A673 (cell line): Measurements from ENCODE around the gene RNF222. TPM values are rescaled to one million over a fixed set of nuclear protein-coding genes. Genes with fewer than 3 reads are reported as not detected.
A peak's percentile ranks its signal among the peaks of the same experiment; 100 is the strongest.

Experiments
- BruUV-seq: library from RNA; stranded (reverse); fragments of 400-500 nt; replicated peaks from 2 replicates; lab custom pipeline; 2021; lab: Mats Ljungman, UMichigan
- CTCF ChIA-PET: fragments of 300-600 bp; sonication (Branson Sonifier 250); formaldehyde crosslinking; loops from one replicate; lab custom pipeline; 2022; ENCODE audit warnings: antibody characterized with exemption; lab: Charles Lee
- POLR2A ChIA-PET: fragments of 300-600 bp; sonication (Branson Sonifier 250); formaldehyde crosslinking; loops from one replicate; lab custom pipeline; 2022; ENCODE audit warnings: antibody characterized with exemption; ENCODE audit not compliant: low non-redundant PET; lab: Charles Lee
- DNase-seq: peaks from one replicate; pipeline ENCODE4 v3.0.0-alpha.2; 2015; ENCODE audit warnings: low spot score
- H3K27ac ChIP-seq: fragments of 200-600 bp; sonication (generic); 2 replicates; pipeline ENCODE4 v1.5.1; 2016; ENCODE audit warnings: mixed run types, low read depth, mild to moderate bottlenecking, mixed read lengths, antibody characterized with exemption, low read length; ENCODE audit not compliant: poor library complexity, severe bottlenecking
- H3K27me3 ChIP-seq: fragments of 200-600 bp; sonication (generic); replicated peaks from 2 replicates; pipeline ENCODE4 v1.6.1; 2017; ENCODE audit warnings: mixed run types, low read depth, mild to moderate bottlenecking, mixed read lengths, antibody characterized with exemption, low read length; ENCODE audit not compliant: insufficient read depth, poor library complexity
- H3K36me3 ChIP-seq: fragments of 200-600 bp; sonication (generic); 2 replicates; pipeline ENCODE4 v1.6.1; 2016; ENCODE audit warnings: mixed run types, mild to moderate bottlenecking, mixed read lengths, antibody characterized with exemption, low read length; ENCODE audit not compliant: insufficient read depth, poor library complexity, severe bottlenecking
- H3K4me1 ChIP-seq: fragments of 200-600 bp; sonication (generic); 2 replicates; pipeline ENCODE4 v1.6.1; 2017; ENCODE audit warnings: mixed run types, mild to moderate bottlenecking, mixed read lengths, antibody characterized with exemption, low read length; ENCODE audit not compliant: insufficient read depth, poor library complexity, severe bottlenecking
- H3K4me3 ChIP-seq: fragments of 200-600 bp; sonication (generic); 2 replicates; pipeline ENCODE4 v1.5.1; 2016; ENCODE audit warnings: low read depth, mixed run types, mild to moderate bottlenecking, mixed read lengths, low read length; ENCODE audit not compliant: poor library complexity, severe bottlenecking
- H3K9me3 ChIP-seq: fragments of 200-600 bp; sonication (generic); 2 replicates; pipeline ENCODE4 v1.6.1; 2016; ENCODE audit warnings: mixed run types, low read depth, mild to moderate bottlenecking, mixed read lengths, antibody characterized with exemption, low read length; ENCODE audit not compliant: poor library complexity, severe bottlenecking
- EZH2 ChIP-seq: fragments of 200-600 bp; sonication (generic); IDR thresholded peaks from 2 replicates; pipeline ENCODE4 v1.6.1; 2017; ENCODE audit warnings: borderline replicate concordance, low read depth, mild to moderate bottlenecking, mixed read lengths, antibody characterized with exemption, low read length; ENCODE audit not compliant: poor library complexity, severe bottlenecking
- intact Hi-C: fragments of 100-400 bp; cut with micrococcal nuclease; formaldehyde crosslinking; loops from one replicate; pipeline ENCODE4 v1.10.0; 2022; ENCODE audit not compliant: unreplicated experiment
- total RNA-seq: library from RNA; stranded (reverse); gene quantifications from 2 replicates; pipeline ENCODE4 v1.2.3, GENCODE V29; 2021
- TF ChIP-seq, protein P1 (sequence below): fragments of 300-800, 200-600 bp; sonication (generic); conservative IDR thresholded peaks from 2 replicates; pipeline ENCODE4 v1.5.1; 2017; ENCODE audit warnings: low read depth, mild to moderate bottlenecking, antibody characterized with exemption, low read length, moderate library complexity, mixed read lengths

The RNF222 gene
- total RNA-seq, 1 experiment from 2014 or later = not detected

DNA sequence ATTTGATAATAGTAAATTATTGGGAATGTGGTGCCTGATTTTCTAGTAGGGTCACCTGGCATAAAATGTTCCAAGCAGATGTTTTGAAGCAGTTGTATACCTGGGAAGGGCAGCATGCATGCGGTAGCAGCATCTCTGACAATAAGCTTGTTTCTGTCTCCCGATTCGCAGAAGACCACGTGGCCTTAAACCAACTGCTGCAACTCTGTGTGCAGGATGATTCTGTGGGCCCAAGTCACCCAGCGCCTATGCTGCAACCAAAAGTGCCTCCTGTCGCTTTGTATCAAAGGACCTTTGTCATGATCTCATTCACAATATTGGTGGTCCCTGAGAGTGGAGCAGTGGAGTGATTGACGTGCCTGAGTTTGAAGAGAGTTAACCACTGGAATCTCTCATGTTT, 46.1 kb upstream of the RNF222 start:
- CTCF ChIA-PET = no interaction called here
- POLR2A ChIA-PET = no interaction called here
- BruUV-seq = no TSS peak
- intact Hi-C loops = no loop called here
- H3K4me1 ChIP-seq = peaks cover 32% of the 10 kb centered on the region
- no peaks in the 10 kb centered on the region for H3K27me3 ChIP-seq
- TF ChIP-seq, protein P1, sequence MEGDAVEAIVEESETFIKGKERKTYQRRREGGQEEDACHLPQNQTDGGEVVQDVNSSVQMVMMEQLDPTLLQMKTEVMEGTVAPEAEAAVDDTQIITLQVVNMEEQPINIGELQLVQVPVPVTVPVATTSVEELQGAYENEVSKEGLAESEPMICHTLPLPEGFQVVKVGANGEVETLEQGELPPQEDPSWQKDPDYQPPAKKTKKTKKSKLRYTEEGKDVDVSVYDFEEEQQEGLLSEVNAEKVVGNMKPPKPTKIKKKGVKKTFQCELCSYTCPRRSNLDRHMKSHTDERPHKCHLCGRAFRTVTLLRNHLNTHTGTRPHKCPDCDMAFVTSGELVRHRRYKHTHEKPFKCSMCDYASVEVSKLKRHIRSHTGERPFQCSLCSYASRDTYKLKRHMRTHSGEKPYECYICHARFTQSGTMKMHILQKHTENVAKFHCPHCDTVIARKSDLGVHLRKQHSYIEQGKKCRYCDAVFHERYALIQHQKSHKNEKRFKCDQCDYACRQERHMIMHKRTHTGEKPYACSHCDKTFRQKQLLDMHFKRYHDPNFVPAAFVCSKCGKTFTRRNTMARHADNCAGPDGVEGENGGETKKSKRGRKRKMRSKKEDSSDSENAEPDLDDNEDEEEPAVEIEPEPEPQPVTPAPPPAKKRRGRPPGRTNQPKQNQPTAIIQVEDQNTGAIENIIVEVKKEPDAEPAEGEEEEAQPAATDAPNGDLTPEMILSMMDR = no peak
- TF ChIP-seq EZH2 = no peak
- H3K36me3 ChIP-seq = peaks cover 32% of the 10 kb centered on the region
- no peak overlapping the region for H3K4me3 ChIP-seq
- no peaks in the 10 kb centered on the region for H3K9me3 ChIP-seq
- no peak for DNase-seq
- no peak overlapping the region for H3K27ac ChIP-seq

DNA sequence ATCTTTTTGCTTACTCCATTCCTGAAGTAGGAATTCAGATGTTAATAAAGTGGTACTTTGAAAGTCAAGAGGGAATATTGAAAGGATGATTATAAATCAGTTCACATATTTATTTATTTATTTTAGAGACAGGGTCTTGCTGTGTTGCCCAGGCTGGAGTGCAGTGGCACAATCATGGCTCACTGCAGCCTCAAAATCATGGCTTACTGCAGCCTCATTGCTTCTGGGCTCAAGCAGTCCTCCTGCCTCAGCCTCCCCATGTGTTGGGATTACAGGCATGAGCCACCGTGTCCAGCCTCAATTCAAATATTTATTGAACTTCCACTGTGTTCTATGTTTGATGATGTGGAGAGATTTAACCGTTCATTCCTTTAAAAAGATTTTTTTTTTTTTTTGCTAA, 44.7 kb upstream of the RNF222 start:
- BruUV-seq = no TSS peak
- H3K4me1 ChIP-seq = peaks cover 32% of the 10 kb centered on the region

DNA sequence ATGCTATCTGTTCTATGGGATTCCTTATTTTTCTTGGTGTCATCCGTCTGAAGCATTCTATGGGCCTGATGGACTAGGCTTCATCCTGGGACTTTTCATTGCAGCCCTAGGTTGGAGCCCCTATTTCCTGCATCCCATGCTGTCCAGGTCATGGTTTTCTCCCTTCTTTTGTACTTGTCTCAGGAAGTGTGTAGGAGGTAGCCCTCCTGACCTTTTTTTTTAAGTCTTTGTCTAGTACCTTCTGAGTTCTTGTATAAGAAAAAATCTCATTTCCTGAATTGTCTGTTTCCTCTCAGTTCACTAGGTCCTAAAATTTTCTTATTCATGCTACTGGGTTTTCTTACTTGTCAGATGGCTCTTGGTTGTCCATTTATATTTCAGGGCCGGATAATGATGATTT, 44.1 kb upstream of the RNF222 start:
- TF ChIP-seq, protein P1 = no peak
- no peak for TF ChIP-seq EZH2
- no peak overlapping the region for H3K4me3 ChIP-seq
- no TSS peak for BruUV-seq
- H3K4me1 ChIP-seq = peaks cover 32% of the 10 kb centered on the region
- H3K27me3 ChIP-seq = no peaks in the 10 kb centered on the region
- CTCF ChIA-PET = no interaction called here
- intact Hi-C loops = no loop called here
- H3K27ac ChIP-seq = peak overlapping the region; percentile 44
- POLR2A ChIA-PET = no interaction called here
- H3K36me3 ChIP-seq = peaks cover 20% of the 10 kb centered on the region
- peak; percentile 37 for DNase-seq
- H3K9me3 ChIP-seq = no peaks in the 10 kb centered on the region

More for the DNA sequence above, 44.7 kb upstream of the RNF222 start:
- Histone ChIP-seq H3K27me3 (no peaks in the 10 kb centered on the region), H3K27ac (peak overlapping the region; percentile 44), H3K36me3 (peaks cover 25% of the 10 kb centered on the region), H3K4me3 (no peak overlapping the region), H3K9me3 (no peaks in the 10 kb centered on the region)
- intact Hi-C loops = no loop called here
- TF ChIP-seq EZH2 = no peak
- TF ChIP-seq, protein P1 = no peak
- ChIA-PET POLR2A (no interaction called here), CTCF (no interaction called here)
- DNase-seq = no peak
